B cell (primary cell): ENCODE data around the gene GSTT4. TPM values are rescaled to one million over a fixed set of nuclear protein-coding genes. Genes with fewer than 3 reads are reported as not detected.

Source experiments
- ATAC-seq: fragments of 200-7000 bp; cut with Tn5 transposase; one replicate; pipeline ENCODE4 v1.10.0; 2021; ENCODE audit warnings: low read depth, mild to moderate bottlenecking, moderate number of reproducible peaks, moderate library complexity
- CTCF ChIA-PET: fragments of 350-600 bp; sonication (Branson Sonifier 250); formaldehyde crosslinking; loops from one replicate; lab custom pipeline; 2021; ENCODE audit warnings: antibody characterized with exemption, inconsistent platforms; lab: Charles Lee
- POLR2A ChIA-PET: fragments of 350-600 bp; sonication (Branson Sonifier 250); formaldehyde crosslinking; loops from one replicate; lab custom pipeline; 2021; ENCODE audit warnings: antibody characterized with exemption; lab: Charles Lee
- DNase-seq: peaks from one replicate; pipeline ENCODE4 v3.0.0; 2013
- H2AFZ ChIP-seq: 2 replicates; pipeline ENCODE4 v1.6.1; 2012; ENCODE audit warnings: mild to moderate bottlenecking, low read depth, low read length; ENCODE audit not compliant: insufficient read depth, poor library complexity, severe bottlenecking
- H3K27ac ChIP-seq, 2 donors: 1 replicate in 1 of 2; 2 replicates in 1 of 2; pipeline ENCODE4 v1.5.1; 2012 to 2013; ENCODE audit warnings: low read length in 2 of 2, mild to moderate bottlenecking in 2 of 2, moderate library complexity in 1 of 2
- H3K27me3 ChIP-seq, 4 experiments: fragments of 200-600 bp in 1 of 4; sonication (generic) in 1 of 4; replicated peaks in 1 of 4; 1 replicate in 2 of 4; 2 replicates in 2 of 4; pipeline versions ENCODE4 v1.6.1 to v1.7.0; 2013 to 2016; ENCODE audit warnings: low read length in 3 of 4, mild to moderate bottlenecking in 2 of 4, mixed read lengths in 1 of 4, moderate library complexity in 1 of 4; ENCODE audit not compliant: insufficient read depth in 4 of 4, control insufficient read depth in 3 of 4; ENCODE audit errors: control extremely low read depth in 1 of 4
- H3K36me3 ChIP-seq, 2 experiments: replicated peaks in 1 of 2; 1 replicate in 1 of 2; 2 replicates in 1 of 2; pipeline versions ENCODE4 v1.6.1 to v1.7.1; 2013; ENCODE audit warnings: low read length in 1 of 2; ENCODE audit not compliant: insufficient read depth in 2 of 2, control insufficient read depth in 1 of 2; ENCODE audit errors: control extremely low read depth in 1 of 2, extremely low read depth in 1 of 2
- H3K4me1 ChIP-seq, 2 donors: fragments of 200-600 bp in 1 of 2; sonication (generic) in 1 of 2; 1 replicate in 1 of 2; 2 replicates in 1 of 2; pipeline versions ENCODE4 v1.5.1 to v1.6.1; 2013 to 2017; ENCODE audit warnings: low read length in 2 of 2; ENCODE audit not compliant: control insufficient read depth in 2 of 2, insufficient read depth in 2 of 2
- H3K4me2 ChIP-seq: replicated peaks from 2 replicates; pipeline ENCODE3; 2012; ENCODE audit warnings: mild to moderate bottlenecking, low read depth, low read length; ENCODE audit not compliant: poor library complexity, severe bottlenecking
- H3K4me3 ChIP-seq, 5 experiments: fragments of 200-600 bp in 1 of 5; sonication (generic) in 1 of 5; 1 replicate in 3 of 5; 2 replicates in 2 of 5; pipeline versions ENCODE4 v1.5.1 to v1.7.0; 2011 to 2016; ENCODE audit warnings: low read length in 4 of 5, mild to moderate bottlenecking in 4 of 5, low read depth in 2 of 5, control low read depth in 1 of 5, moderate library complexity in 1 of 5; ENCODE audit not compliant: insufficient read depth in 1 of 5; ENCODE audit errors: control extremely low read depth in 1 of 5, extremely low read depth in 1 of 5
- H3K79me2 ChIP-seq: fragments of 200-600 bp; sonication (generic); one replicate; pipeline ENCODE4 v1.6.0; 2016; ENCODE audit warnings: low read length; ENCODE audit not compliant: control insufficient read depth, insufficient read depth
- H3K9ac ChIP-seq: fragments of 200-600 bp; sonication (generic); 2 replicates; pipeline ENCODE4 v1.6.1; 2017; ENCODE audit warnings: mild to moderate bottlenecking, low read length, moderate library complexity
- H3K9me3 ChIP-seq, 3 donors: one replicate each; pipeline versions ENCODE4 v1.6.1 to v1.7.1; 2013; ENCODE audit warnings: low read length in 2 of 3; ENCODE audit not compliant: control insufficient read depth in 2 of 3, insufficient read depth in 1 of 3; ENCODE audit errors: control extremely low read depth in 1 of 3
- H4K20me1 ChIP-seq: 2 replicates; pipeline ENCODE4 v1.6.0; 2012; ENCODE audit warnings: mild to moderate bottlenecking, low read length; ENCODE audit not compliant: insufficient read depth, control insufficient read depth, poor library complexity, severe bottlenecking
- H3K27ac Mint-ChIP-seq: one replicate; pipeline ENCODE4 v1.8.0; 2021; ENCODE audit warnings: mixed read lengths
- H3K27me3 Mint-ChIP-seq: one replicate; pipeline ENCODE4 v1.8.0; 2021; ENCODE audit warnings: mixed read lengths
- H3K4me1 Mint-ChIP-seq: one replicate; pipeline ENCODE4 v1.8.0; 2021; ENCODE audit warnings: mixed read lengths
- H3K4me3 Mint-ChIP-seq: one replicate; pipeline ENCODE4 v1.8.0; 2021; ENCODE audit warnings: mixed read lengths
- H3K9me3 Mint-ChIP-seq: one replicate; pipeline ENCODE4 v1.8.0; 2022; ENCODE audit warnings: mixed read lengths; ENCODE audit not compliant: insufficient read depth
- CTCF ChIP-seq: fragments of 200-600 bp; IDR thresholded peaks from one replicate; pipeline ENCODE4 v1.8.0; 2022; ENCODE audit warnings: antibody characterized with exemption, mild to moderate bottlenecking
- EZH2 ChIP-seq: IDR thresholded peaks from 2 replicates; pipeline ENCODE4 v1.6.1; 2012; ENCODE audit warnings: borderline replicate concordance, low read depth, mild to moderate bottlenecking, moderate library complexity, low read length; ENCODE audit not compliant: insufficient read depth, poor library complexity, severe bottlenecking
- WGBS: methylation state at CpG from one replicate; pipeline ENCODE4 v1.1.5; 2013; ENCODE audit warnings: missing lambda C conversion rate; ENCODE audit not compliant: insufficient coverage; 5-methylcytosine and 5-hydroxymethylcytosine counted together
- intact Hi-C: fragments of 100-400 bp; cut with micrococcal nuclease; formaldehyde crosslinking; loops from one replicate; pipeline ENCODE4 v1.10.0; 2022
- polyA plus RNA-seq: library from polyadenylated mRNA; depleted of rRNA; stranded (reverse); fragments of >200 nt; gene quantifications from 2 replicates; pipeline ENCODE4 v1.2.3, GENCODE V29; 2012
- total RNA-seq, 2 donors: library from RNA; stranded (reverse); fragments of 120-200 nt in 1 of 2; gene quantifications; 1 replicate in 1 of 2; 2 replicates in 1 of 2; pipeline versions ENCODE4 v1.2.3 to v1.2.4, GENCODE V29; 2013 to 2022

The GSTT4 gene
- total and polyA plus RNA-seq, 2 donors (not counting 1 experiment from before 2014, with no cell fraction given) = not detected

GRCh38 chr22:24002851-24003250, 2.4 kb downstream of the GSTT4 start:
- Histone ChIP-seq H3K4me1 (no peaks in the 10 kb centered on the region), H4K20me1 (no peaks in the 10 kb centered on the region), H3K4me2 (no peak overlapping the region), H2AFZ (no peak overlapping the region), H3K79me2 (no peaks in the 10 kb centered on the region), H3K27me3 (peaks cover 0 to 9% (median 2%) of the 10 kb centered on the region in 4 experiments), H3K9me3 (peaks cover 0 to 3% (median 0%) of the 10 kb centered on the region in 3 donors), H3K9ac (no peak overlapping the region), H3K27ac (no peak overlapping the region), H3K36me3 (no peaks in the 10 kb centered on the region), H3K4me3 (no peak overlapping the region)
- H3K27me3 Mint-ChIP-seq = peaks cover 5% of the 10 kb centered on the region
- no peak for ATAC-seq
- CTCF ChIA-PET = no interaction called here
- no peak overlapping the region for H3K27ac Mint-ChIP-seq
- no peaks in the 10 kb centered on the region for H3K9me3 Mint-ChIP-seq
- POLR2A ChIA-PET = no interaction called here
- H3K4me3 Mint-ChIP-seq = no peak overlapping the region
- intact Hi-C loops = no loop called here
- H3K4me1 Mint-ChIP-seq = no peaks in the 10 kb centered on the region
- WGBS = 100% methylated on average over 4 of the region's 5 CpGs
- TF ChIP-seq EZH2 = no peak
- no peak for TF ChIP-seq CTCF
- DNase-seq = no peak

- no peaks in the 10 kb centered on the region for H3K79me2 ChIP-seq
- H3K4me3 Mint-ChIP-seq = no peak overlapping the region
- peaks cover 0 to 9% (median 2%) of the 10 kb centered on the region in 4 experiments for H3K27me3 ChIP-seq
- peaks cover 0 to 3% (median 0%) of the 10 kb centered on the region in 3 donors for H3K9me3 ChIP-seq
- 97% methylated on average over 5 of the region's 10 CpGs for WGBS
- intact Hi-C loops = no loop called here
- TF ChIP-seq CTCF (no peak), EZH2 (no peak)
- peaks cover 5% of the 10 kb centered on the region for H3K27me3 Mint-ChIP-seq
- H3K9ac ChIP-seq = no peak overlapping the region
- ChIA-PET POLR2A (no interaction called here), CTCF (no interaction called here)
- H3K27ac ChIP-seq = no peak overlapping the region
- no peaks in the 10 kb centered on the region for H3K36me3 ChIP-seq
- H3K27ac Mint-ChIP-seq = no peak overlapping the region
- DNase-seq (no peak), ATAC-seq (no peak)
- H3K9me3 Mint-ChIP-seq = no peaks in the 10 kb centered on the region
- H3K4me1 Mint-ChIP-seq = no peaks in the 10 kb centered on the region
- H2AFZ ChIP-seq = no peak overlapping the region
- no peak overlapping the region for H3K4me3 ChIP-seq
- no peaks in the 10 kb centered on the region for H4K20me1 ChIP-seq
- H3K4me1 ChIP-seq = no peaks in the 10 kb centered on the region
- H3K4me2 ChIP-seq = no peak overlapping the region
Observed at GRCh38 chr22:24002272-24002671, 3.0 kb downstream of the GSTT4 start.
